Bone marrow (tissue), 2 donors: ENCODE results near the gene IMPDH1.

Experiments used
- DNase-seq, 2 donors: peaks; one replicate each; lab custom pipeline; 2025; lab: John Stamatoyannopoulos, UW

Gene IMPDH1

GRCh38 chr7:128405471-128406313 is 4.1 kb downstream of the IMPDH1 start:
- DNase-seq, result no peak

DNA sequence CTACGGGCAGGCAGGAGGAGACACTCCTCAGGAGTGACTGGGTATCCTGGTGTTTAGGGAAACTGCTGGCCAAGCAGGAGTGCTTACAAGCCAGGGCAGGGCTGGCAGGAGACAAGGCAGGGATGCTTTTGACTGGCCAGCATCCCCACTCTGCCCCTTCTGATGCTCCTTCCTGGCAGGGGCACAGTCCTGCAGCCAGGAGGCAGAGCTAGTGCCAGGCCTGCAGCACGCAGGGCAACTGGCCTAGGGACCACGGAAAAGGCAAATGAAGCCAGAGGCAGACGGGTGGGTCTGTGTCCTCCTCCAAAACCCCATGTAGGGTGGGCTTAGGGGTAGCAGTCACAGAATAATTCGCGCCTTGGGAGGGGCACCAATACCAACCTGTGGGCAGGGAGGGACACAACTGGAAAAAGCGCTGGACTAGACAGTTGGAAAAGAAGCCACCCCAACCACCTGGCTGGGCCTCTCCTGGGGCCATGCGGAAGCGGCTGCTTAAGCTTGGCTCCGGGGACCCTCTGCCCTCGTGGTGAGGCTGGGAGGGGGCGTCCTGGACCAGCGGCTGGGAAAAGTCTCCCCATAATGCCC is 4.8 kb downstream of the IMPDH1 start:
- no peak for DNase-seq

DNA sequence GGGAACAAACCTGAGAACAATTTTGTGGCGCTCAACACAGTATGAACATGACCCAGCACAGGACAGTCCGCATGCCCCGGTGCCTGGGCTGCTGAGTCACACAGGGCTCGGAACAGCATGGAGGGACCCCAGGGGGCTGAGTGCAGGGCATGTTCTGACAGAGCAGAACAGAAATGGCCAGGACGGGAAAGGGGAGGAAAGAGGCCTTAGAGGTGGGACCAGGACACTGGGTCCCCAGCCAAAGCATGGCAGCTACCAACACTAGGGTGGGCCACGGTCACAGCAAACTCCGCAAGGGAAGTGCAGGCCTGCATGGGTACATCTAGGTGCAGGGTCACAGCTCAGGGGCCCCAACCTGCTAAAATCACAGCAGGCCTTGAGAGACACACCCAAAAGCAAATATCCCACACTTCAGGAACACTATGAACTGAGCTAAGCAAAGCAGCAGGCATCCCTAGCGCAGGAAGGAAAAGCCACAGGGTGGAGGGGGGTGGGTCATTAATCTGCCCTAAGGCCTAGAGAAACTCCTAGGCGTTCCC is 5.6 kb downstream of the IMPDH1 start:
- DNase-seq, result no peak

GRCh38 chr7:128403676-128404075 is 6.1 kb downstream of the IMPDH1 start:
- DNase-seq, result no peak

DNA sequence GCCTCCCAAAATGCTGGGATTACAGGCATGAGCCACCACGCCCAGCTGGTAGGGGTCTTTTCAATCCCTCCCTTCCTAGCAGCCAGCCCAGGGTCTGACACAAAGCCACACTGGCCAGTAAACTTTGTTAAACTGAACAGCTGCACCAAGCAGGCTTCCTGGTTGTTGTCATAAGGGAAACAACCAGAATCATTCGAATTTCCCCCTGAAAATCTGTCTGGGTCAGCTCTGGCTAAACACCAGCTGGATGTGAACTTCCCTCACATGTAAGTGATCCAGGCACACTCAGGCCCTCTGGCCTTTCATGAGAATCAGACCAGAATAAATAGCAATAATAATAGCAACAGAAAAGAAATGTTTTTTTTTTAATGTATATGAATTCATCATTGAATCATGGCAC is 7.4 kb downstream of the IMPDH1 start:
- no peak for DNase-seq

- no peak for DNase-seq
Measured at GRCh38 chr7:128400566-128400965, 9.2 kb downstream of the IMPDH1 start.

DNA sequence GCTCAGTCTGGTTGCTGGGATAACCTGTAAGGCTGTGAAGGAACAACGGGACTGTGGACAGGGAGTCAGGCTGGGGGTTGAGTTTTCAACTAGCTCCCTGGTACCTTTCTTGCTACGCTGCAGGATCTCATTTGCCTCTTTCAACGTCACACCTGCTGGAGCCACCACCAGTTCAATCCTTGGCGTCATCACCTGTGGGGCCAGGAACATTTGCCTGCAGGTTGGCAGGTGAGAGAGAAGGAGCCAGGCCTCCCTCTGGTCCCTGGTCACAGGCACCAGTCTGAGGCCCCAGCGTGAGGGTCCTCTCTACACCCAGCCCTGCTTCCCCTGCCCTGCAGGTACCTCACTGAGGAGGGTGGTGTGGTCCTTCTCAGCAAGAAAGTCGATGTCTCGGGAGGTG is 9.8 kb downstream of the IMPDH1 start:
- DNase-seq, result no peak

DNA sequence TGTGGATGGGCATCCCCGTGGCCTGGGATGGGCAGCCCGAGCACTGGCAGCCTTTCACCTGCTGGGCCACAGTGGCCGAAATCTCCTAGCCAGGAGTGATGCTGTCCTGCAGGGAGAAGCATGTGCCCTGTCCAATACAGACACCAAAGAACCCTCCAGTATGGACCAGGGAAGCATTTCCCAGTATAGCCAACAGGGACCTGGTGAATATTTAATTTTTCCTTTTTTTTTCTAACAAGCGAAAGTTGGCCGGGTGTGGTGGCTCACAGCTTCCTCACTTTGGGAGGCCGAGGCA is 11.0 kb downstream of the IMPDH1 start:
- no peak for DNase-seq

DNA sequence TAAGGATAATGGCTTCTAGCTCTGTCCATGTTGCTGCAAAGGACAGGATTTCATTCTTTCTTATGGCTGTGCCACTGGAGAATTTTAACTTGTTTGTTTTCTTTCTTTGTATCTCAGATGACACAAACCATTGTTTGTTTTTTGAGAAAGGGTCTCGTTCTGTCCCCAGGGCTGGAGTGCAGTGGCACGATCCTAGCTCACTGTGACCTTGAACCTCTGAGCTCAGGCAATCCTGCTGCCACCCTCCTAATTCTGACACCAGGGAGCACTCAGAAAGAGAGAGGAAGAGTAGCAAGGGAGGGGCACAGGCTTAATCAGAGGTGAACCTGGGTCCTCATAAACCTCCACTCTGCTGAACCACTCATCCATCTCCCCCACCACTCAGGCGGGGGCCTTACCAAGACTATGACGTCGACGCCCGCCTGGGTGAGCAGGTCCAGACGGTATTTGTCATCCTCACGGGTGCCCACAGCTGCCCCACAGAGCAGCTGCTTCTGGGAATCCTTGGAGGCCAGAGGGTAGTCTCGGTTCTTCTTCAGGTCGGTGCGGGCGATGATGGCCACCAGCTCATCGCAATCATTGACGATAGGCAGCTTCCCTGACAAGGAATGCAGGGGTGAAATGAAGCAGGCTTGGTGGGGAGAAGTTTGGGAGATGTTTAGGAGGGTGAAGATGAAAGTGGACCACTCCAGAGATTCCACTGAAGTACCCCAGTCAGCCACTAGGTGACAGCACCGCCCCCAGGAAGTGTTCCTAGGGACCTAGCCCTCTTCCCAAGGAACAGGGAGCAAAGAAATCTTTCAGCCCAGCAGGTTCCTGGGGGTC is 11.6 kb downstream of the IMPDH1 start:
- no peak for DNase-seq

GRCh38 chr7:128396357-128396756 is 13.4 kb downstream of the IMPDH1 start:
- no peak for DNase-seq

DNA sequence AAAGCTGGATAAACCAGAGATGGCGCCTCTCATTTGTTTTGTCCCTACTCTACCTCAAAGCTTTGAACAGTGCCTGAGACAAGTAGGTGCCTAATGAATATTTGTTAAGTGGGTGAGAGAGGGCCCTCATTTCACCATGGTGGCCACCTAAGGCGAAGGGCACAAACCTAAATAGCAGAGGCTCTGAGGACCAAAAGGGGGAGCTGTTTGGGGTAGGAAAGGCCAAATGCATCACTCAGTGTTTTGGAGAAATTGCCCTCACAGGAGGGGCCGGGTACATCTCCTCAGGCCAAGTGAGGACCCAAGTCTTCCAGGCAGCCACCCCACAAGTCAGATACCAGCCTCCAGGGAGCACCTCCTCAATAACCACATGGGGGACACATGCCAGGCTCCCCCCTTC is 14.0 kb downstream of the IMPDH1 start:
- no peak for DNase-seq

DNA sequence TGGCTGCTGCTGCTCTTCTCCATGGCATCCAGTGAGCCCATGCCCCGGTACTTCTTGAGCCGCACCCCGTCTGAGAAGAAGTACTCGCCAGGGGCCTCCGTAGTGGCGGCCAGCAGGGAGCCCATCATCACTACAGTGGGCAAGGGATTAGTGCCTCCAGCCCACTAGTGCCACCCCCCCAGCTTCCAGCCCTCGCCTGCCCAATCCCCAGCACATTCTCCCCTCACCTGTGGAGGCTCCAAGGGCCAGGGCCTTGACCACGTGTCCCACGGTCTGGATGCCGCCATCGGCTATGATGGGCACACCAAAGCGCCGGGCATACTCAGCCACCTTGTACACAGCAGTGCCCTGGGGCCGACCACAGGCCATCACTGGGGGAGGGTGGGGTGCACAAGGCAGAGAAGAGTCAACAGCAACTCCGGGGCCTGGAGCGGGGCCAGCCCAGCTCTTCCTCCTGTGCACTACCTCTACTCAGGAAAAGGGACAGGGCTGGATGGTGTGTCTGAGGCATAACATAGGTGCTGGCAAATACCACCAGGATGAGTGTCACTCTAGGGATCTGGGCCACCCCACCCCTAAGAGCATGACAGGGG is 14.8 kb downstream of the IMPDH1 start:
- DNase-seq, result no peak

- DNase-seq, result no peak
Measured at GRCh38 chr7:128393526-128394330, 16.1 kb downstream of the IMPDH1 start.

GRCh38 chr7:128392446-128393327 is 17.1 kb downstream of the IMPDH1 start:
- no peak for DNase-seq

DNA sequence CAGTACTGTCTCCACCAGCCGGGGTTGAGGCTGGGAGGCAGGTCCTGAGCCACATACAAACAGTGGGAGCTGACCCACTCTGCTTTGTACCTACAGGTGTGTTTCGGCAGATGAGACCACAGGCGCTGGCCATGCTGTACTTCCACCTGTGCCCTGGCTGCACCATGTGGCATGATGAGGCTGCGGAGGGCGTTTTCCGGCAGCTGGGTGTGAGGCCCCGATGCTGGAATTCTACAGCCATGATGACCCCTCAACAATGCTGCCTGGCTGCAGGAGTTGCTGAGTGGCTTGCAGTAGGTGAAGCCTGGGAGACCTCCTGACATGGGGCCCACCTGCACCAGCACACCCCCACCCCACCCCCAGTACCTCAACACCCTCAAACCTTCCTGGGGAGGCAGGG is 18.0 kb downstream of the IMPDH1 start:
- DNase-seq, result no peak

- DNase-seq, result peak in 1 of 2 donors; percentile 63
Measured at GRCh38 chr7:128390871-128391565, 18.8 kb downstream of the IMPDH1 start.

- no peak for DNase-seq
Measured at GRCh38 chr7:128389618-128390329, 20.0 kb downstream of the IMPDH1 start.

DNA sequence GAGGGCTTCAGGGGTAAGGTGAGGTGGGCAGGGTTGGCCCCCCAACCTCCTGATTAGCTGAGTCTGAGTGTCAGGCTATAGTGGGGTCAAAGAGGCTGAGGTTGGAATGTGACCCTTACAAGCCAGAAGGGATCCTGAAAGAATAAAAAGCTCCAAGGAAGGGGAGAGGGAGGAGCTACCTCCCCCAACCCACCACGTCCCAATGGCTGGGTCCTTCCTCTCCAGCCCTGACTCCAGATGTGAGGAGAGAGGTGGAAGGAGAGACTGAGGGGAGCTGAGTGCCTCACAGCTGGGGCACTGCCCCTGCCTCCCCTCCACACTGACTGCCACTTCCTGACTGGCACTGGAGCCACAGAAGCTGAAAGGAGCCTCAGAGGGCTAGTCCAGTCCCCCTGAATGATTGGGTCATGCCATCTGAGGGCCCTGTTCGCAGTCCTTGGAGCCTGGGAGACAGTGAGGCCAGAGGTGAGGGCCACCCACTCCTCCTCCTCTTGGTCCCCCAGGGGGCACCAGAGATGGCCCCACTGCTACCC is 20.6 kb downstream of the IMPDH1 start:
- no peak for DNase-seq

GRCh38 chr7:128388145-128388485 is 21.7 kb downstream of the IMPDH1 start:
- DNase-seq, result no peak
